ENCODE measurements around the gene CORO2A. TPM values are rescaled to one million over a fixed set of nuclear protein-coding genes. Genes with fewer than 3 reads are reported as not detected.

CORO2A gene
- polyA plus RNA-seq, 1 of the 3 experiments (the other 2 are of a cell fraction) = 2.3 TPM

DNA sequence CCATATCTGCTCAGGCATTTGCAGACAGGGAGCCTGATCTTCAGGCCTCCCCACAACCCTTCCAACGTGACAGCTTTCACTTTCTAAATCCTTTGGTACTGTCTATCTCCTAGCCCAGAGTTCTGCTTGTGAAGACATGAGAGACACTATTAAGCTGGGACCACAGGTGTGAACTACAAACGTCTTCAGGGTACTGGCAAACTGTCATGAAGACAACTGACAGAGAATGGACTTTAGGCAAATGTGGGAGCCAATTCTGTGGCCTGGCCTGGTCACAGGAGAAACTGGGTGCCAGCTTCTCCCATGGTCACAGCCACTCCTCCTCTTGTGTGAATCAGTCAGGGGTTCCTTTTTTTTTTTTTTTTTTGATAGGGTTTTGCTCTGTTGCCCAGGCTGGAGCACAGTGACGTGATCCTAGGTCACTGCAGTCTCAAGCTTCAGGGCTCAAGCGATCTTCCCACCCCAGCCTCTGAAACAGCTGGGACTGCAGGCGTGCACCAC lies 83.9 kb downstream of the CORO2A start:
- no peaks in the 10 kb centered on the region for H3K27me3 ChIP-seq (ENCODE audit: insufficient read depth)
- H3K4me1 ChIP-seq (ENCODE audit: control insufficient read depth in 1 of 2, insufficient read depth in 2 of 2, low read depth in 1 of 2, low read length in 1 of 2) = no peaks in the 10 kb centered on the region
- peaks cover 3 to 16% of the 10 kb centered on the region in 2 experiments for H3K36me3 ChIP-seq (replicated peaks in 1 of 2; ENCODE audit: control insufficient read depth in 1 of 2, insufficient read depth in 2 of 2, low read length in 1 of 2)
- H3K9me3 ChIP-seq = no peaks in the 10 kb centered on the region
- DNase-seq = no peak
- H3K4me3 ChIP-seq (ENCODE audit: low read depth in 2 of 2, low read length in 1 of 2) = no peak overlapping the region
- no peaks in the 10 kb centered on the region for H4K20me1 ChIP-seq (ENCODE audit: insufficient read depth)
- no peak for TF ChIP-seq MEF2A (IDR thresholded peaks at IDR 0.05; ENCODE audit: borderline replicate concordance, low read depth)
- TF ChIP-seq NRF1 (IDR thresholded peaks at IDR 0.05; ENCODE audit: low read depth, low read length) = no peak
- no peak for TF ChIP-seq GATA2 (CRISPR knock-in tag; IDR thresholded peaks at IDR 0.05)
- no peak for TF ChIP-seq RFX5 (IDR thresholded peaks at IDR 0.05; ENCODE audit: low read length)
- TF ChIP-seq RAD21 (IDR thresholded peaks at IDR 0.05; ENCODE audit: low read length) = no peak
- TF ChIP-seq FOSL2 (IDR thresholded peaks at IDR 0.05; ENCODE audit: borderline replicate concordance, low read depth) = no peak
- TF ChIP-seq REST (IDR thresholded peaks at IDR 0.05; ENCODE audit: low read depth, low read length) = no peak
- no peak for TF ChIP-seq MXI1 (IDR thresholded peaks at IDR 0.05; ENCODE audit: low read depth, low read length)
- H3K9me2 ChIP-seq = no peaks in the 10 kb centered on the region
- ChIA-PET CTCF (interaction anchor here (1.3 to 1.9 kb wide), 2 partner anchors 10 kb away, joined by 3 to 6 read pairs; partner anchors contain the start of gene TRIM14), POLR2A (interaction anchor here (2.3 kb wide), 1 partner anchor 10 kb away, joined by 6 read pairs; the partner anchor contains the start of gene TRIM14)
- WGBS (ENCODE audit: low lambda C conversion rate) = 95% methylated on average over 5 of the region's 5 CpGs
- no peak overlapping the region for H3K4me2 ChIP-seq
- H3F3A ChIP-seq (replicated peaks; ENCODE audit: insufficient read depth) = no peaks in the 10 kb centered on the region
- no peak overlapping the region for H3K27ac ChIP-seq (ENCODE audit: low read depth in 2 of 2, low read length in 1 of 2)
- H3K79me2 ChIP-seq (ENCODE audit: insufficient read depth) = no peaks in the 10 kb centered on the region
- no peak overlapping the region for H3K9ac ChIP-seq
- no peak overlapping the region for H2AFZ ChIP-seq (ENCODE audit: low read depth)

- no peak overlapping the region for H3K9ac ChIP-seq
- DNase-seq = no peak
- 93% methylated on average over 2 of the region's 2 CpGs for WGBS (ENCODE audit: low lambda C conversion rate)
- no peaks in the 10 kb centered on the region for H3K4me1 ChIP-seq (ENCODE audit: control insufficient read depth in 1 of 2, insufficient read depth in 2 of 2, low read depth in 1 of 2, low read length in 1 of 2)
- H3K4me3 ChIP-seq (ENCODE audit: low read depth in 2 of 2, low read length in 1 of 2) = no peak overlapping the region
- no peak for TF ChIP-seq GABPA (IDR thresholded peaks at IDR 0.05; ENCODE audit: low read depth)
- TF ChIP-seq EZH2phosphoT487 (IDR thresholded peaks at IDR 0.05; ENCODE audit: borderline replicate concordance, low read depth) = no peak
- no peak for TF ChIP-seq MEF2A (IDR thresholded peaks at IDR 0.05; ENCODE audit: borderline replicate concordance, low read depth)
- no peak for TF ChIP-seq JUND (IDR thresholded peaks at IDR 0.05)
- TF ChIP-seq NFIC (IDR thresholded peaks at IDR 0.05; ENCODE audit: borderline replicate concordance) = no peak
- no peak for TF ChIP-seq SMC3 (IDR thresholded peaks at IDR 0.05; ENCODE audit: low read depth, low read length)
- no peak for TF ChIP-seq ZBTB33 (IDR thresholded peaks at IDR 0.05; ENCODE audit: borderline replicate concordance, low read depth)
- no peak for TF ChIP-seq PBX3 (IDR thresholded peaks at IDR 0.05)
- no peak for TF ChIP-seq POLR2AphosphoS5 (IDR thresholded peaks at IDR 0.05; ENCODE audit: low read depth, low read length)
- ChIA-PET POLR2A (interaction anchor here (2.3 kb wide), 1 partner anchor 11 kb away, joined by 6 read pairs; the partner anchor contains the start of gene TRIM14), CTCF (no interaction called here)
- no peak overlapping the region for H3K4me2 ChIP-seq
- no peaks in the 10 kb centered on the region for H3K79me2 ChIP-seq (ENCODE audit: insufficient read depth)
- H3K9me3 ChIP-seq = no peaks in the 10 kb centered on the region
- H4K20me1 ChIP-seq (ENCODE audit: insufficient read depth) = no peaks in the 10 kb centered on the region
- H3F3A ChIP-seq (replicated peaks; ENCODE audit: insufficient read depth) = no peaks in the 10 kb centered on the region
- no peak overlapping the region for H3K27ac ChIP-seq (ENCODE audit: low read depth in 2 of 2, low read length in 1 of 2)
- peaks cover 3 to 16% of the 10 kb centered on the region in 2 experiments for H3K36me3 ChIP-seq (replicated peaks in 1 of 2; ENCODE audit: control insufficient read depth in 1 of 2, insufficient read depth in 2 of 2, low read length in 1 of 2)
- no peaks in the 10 kb centered on the region for H3K9me2 ChIP-seq
- no peaks in the 10 kb centered on the region for H3K27me3 ChIP-seq (ENCODE audit: insufficient read depth)
- no peak overlapping the region for H2AFZ ChIP-seq (ENCODE audit: low read depth)
Measured at GRCh38 chr9:98107926-98108325, 84.5 kb downstream of the CORO2A start.
